HEK293 (cell line): ENCODE data around the gene PLCH2.
A peak's percentile ranks its signal among the peaks of the same experiment; 100 is the strongest.

Source experiments
- CTCF ChIA-PET: fragments of 350-600 bp; formaldehyde crosslinking; extraction: SDS; loops from one replicate; lab custom pipeline; 2021; ENCODE audit warnings: antibody characterized with exemption; lab: Yijun Ruan, JAX
- POLR2A ChIA-PET: fragments of 300-600 bp; formaldehyde crosslinking; extraction: SDS; loops from one replicate; lab custom pipeline; 2020; ENCODE audit warnings: antibody characterized with exemption, inconsistent platforms; lab: Yijun Ruan, JAX
- H3K27ac ChIP-seq: fragments of 200-500 bp; sonication (Bioruptor generic); 2 replicates; pipeline ENCODE4 v1.5.1; 2014; ENCODE audit warnings: low read depth, low read length, control low read depth, inconsistent platforms; ENCODE audit errors: extremely low read depth
- H3K36me3 ChIP-seq, 2 experiments: fragments of 200-500 bp in 1 of 2; sonication (Bioruptor generic) in 1 of 2; 1 replicate in 1 of 2; 2 replicates in 1 of 2; pipeline ENCODE4 v1.5.1; 2014 to 2017; ENCODE audit warnings: inconsistent platforms in 2 of 2, low read length in 2 of 2; ENCODE audit not compliant: control insufficient read depth in 2 of 2, insufficient read depth in 1 of 2
- H3K4me1 ChIP-seq: fragments of 200-500 bp; sonication (Bioruptor generic); 2 replicates; pipeline ENCODE4 v1.5.1; 2014; ENCODE audit warnings: mild to moderate bottlenecking, low read length, inconsistent platforms; ENCODE audit not compliant: control insufficient read depth, insufficient read depth
- H3K4me3 ChIP-seq: 2 replicates; pipeline ENCODE4 v1.5.1; 2011; ENCODE audit warnings: low read depth, mild to moderate bottlenecking, control low read depth, low read length, moderate library complexity
- H3K9me3 ChIP-seq: fragments of 200-500 bp; sonication (Bioruptor generic); 2 replicates; pipeline ENCODE4 v1.5.1; 2014; ENCODE audit warnings: low read depth, low read length, inconsistent platforms; ENCODE audit not compliant: control insufficient read depth, insufficient read depth
- GLI2 ChIP-seq: fragments of 450-650 bp; formaldehyde crosslinking; IDR thresholded peaks from 2 replicates; pipeline ENCODE4; 2017; ENCODE audit warnings: missing biosample characterization, missing genetic modification characterization, low read depth, borderline replicate concordance
- GLI4 ChIP-seq: fragments of 450-650 bp; formaldehyde crosslinking; IDR thresholded peaks from 2 replicates; pipeline ENCODE4 v1.5.1; 2016; ENCODE audit warnings: missing biosample characterization, missing genetic modification characterization
- HOXA7 ChIP-seq: sonication (generic); formaldehyde crosslinking; IDR thresholded peaks from 2 replicates; pipeline ENCODE4 v1.8.1; 2022; ENCODE audit warnings: missing genetic modification reagents, borderline replicate concordance
- INSM2 ChIP-seq: fragments of 450-650 bp; formaldehyde crosslinking; IDR thresholded peaks from 2 replicates; pipeline ENCODE4 v1.5.1; 2016; ENCODE audit warnings: missing biosample characterization, missing genetic modification characterization
- KLF7 ChIP-seq: fragments of 450-650 bp; formaldehyde crosslinking; IDR thresholded peaks from 2 replicates; pipeline ENCODE4 v1.5.1; 2016; ENCODE audit warnings: missing biosample characterization, missing genetic modification characterization, borderline replicate concordance
- KLF9 ChIP-seq: fragments of 450-650 bp; formaldehyde crosslinking; IDR thresholded peaks from 2 replicates; pipeline ENCODE4 v1.5.1; 2016; ENCODE audit warnings: missing biosample characterization, missing genetic modification characterization, low read depth
- OVOL3 ChIP-seq: fragments of 450-650 bp; formaldehyde crosslinking; IDR thresholded peaks from 2 replicates; pipeline ENCODE4 v1.5.1; 2016; ENCODE audit warnings: missing biosample characterization, missing genetic modification characterization
- SP7 ChIP-seq: fragments of 450-650 bp; formaldehyde crosslinking; IDR thresholded peaks from 2 replicates; pipeline ENCODE4 v1.5.1; 2016; ENCODE audit warnings: missing biosample characterization, missing genetic modification characterization
- ZBTB10 ChIP-seq: fragments of 450-650 bp; formaldehyde crosslinking; IDR thresholded peaks from 2 replicates; pipeline ENCODE4 v1.5.1; 2016; ENCODE audit warnings: missing biosample characterization, missing genetic modification characterization
- ZFP3 ChIP-seq: fragments of 450-650 bp; formaldehyde crosslinking; IDR thresholded peaks from 2 replicates; pipeline ENCODE4 v1.5.1; 2016; ENCODE audit warnings: low read depth, missing biosample characterization, missing genetic modification characterization
- ZNF10 ChIP-seq: fragments of 450-650 bp; formaldehyde crosslinking; IDR thresholded peaks from 2 replicates; pipeline ENCODE4 v1.5.1; 2017; ENCODE audit warnings: missing biosample characterization, missing genetic modification characterization
- ZNF121 ChIP-seq: fragments of 450-650 bp; formaldehyde crosslinking; IDR thresholded peaks from 2 replicates; pipeline ENCODE4 v1.5.1; 2016; ENCODE audit warnings: missing biosample characterization, missing genetic modification characterization
- ZNF211 ChIP-seq: fragments of 450-650 bp; formaldehyde crosslinking; IDR thresholded peaks from 2 replicates; pipeline ENCODE4 v1.5.1; 2016; ENCODE audit warnings: low read depth, missing biosample characterization, missing genetic modification characterization
- ZNF341 ChIP-seq: fragments of 450-650 bp; formaldehyde crosslinking; IDR thresholded peaks from 2 replicates; pipeline ENCODE4; 2016; ENCODE audit warnings: low read depth, missing biosample characterization, missing genetic modification characterization
- ZNF366 ChIP-seq: fragments of 450-650 bp; formaldehyde crosslinking; conservative IDR thresholded peaks from 2 replicates; pipeline ENCODE4 v1.5.1; 2016; ENCODE audit warnings: missing biosample characterization, missing genetic modification characterization
- ZNF423 ChIP-seq: fragments of 450-650 bp; formaldehyde crosslinking; IDR thresholded peaks from 2 replicates; pipeline ENCODE4 v1.5.1; 2016; ENCODE audit warnings: missing biosample characterization, missing genetic modification characterization
- ZNF473 ChIP-seq: fragments of 450-650 bp; formaldehyde crosslinking; IDR thresholded peaks from 2 replicates; pipeline ENCODE4 v1.5.1; 2017; ENCODE audit warnings: missing biosample characterization, missing genetic modification characterization
- ZNF549 ChIP-seq: fragments of 450-650 bp; IDR thresholded peaks from 2 replicates; pipeline ENCODE4 v1.5.1; 2018; ENCODE audit warnings: missing biosample characterization, missing genetic modification characterization, mild to moderate bottlenecking, inconsistent platforms, moderate library complexity
- ZNF558 ChIP-seq: fragments of 450-650 bp; formaldehyde crosslinking; IDR thresholded peaks from 2 replicates; pipeline ENCODE4 v1.5.1; 2016; ENCODE audit warnings: missing biosample characterization, missing genetic modification characterization
- ZNF585B ChIP-seq: fragments of 450-650 bp; formaldehyde crosslinking; IDR thresholded peaks from 2 replicates; pipeline ENCODE4 v1.5.1; 2016; ENCODE audit warnings: missing biosample characterization, missing genetic modification characterization
- ZNF600 ChIP-seq: fragments of 450-650 bp; formaldehyde crosslinking; IDR thresholded peaks from 2 replicates; pipeline ENCODE4 v1.5.1; 2016; ENCODE audit warnings: missing biosample characterization, missing genetic modification characterization
- ZNF626 ChIP-seq: fragments of 450-650 bp; sonication (Bioruptor Pico); formaldehyde crosslinking; IDR thresholded peaks from 2 replicates; pipeline ENCODE4 v1.5.1; 2018; ENCODE audit warnings: missing biosample characterization, missing genetic modification characterization, inconsistent platforms
- ZNF629 ChIP-seq: fragments of 450-650 bp; formaldehyde crosslinking; IDR thresholded peaks from 2 replicates; pipeline ENCODE4 v1.5.1; 2017; ENCODE audit warnings: missing biosample characterization, missing genetic modification characterization
- ZNF664 ChIP-seq: fragments of 450-650 bp; formaldehyde crosslinking; IDR thresholded peaks from 2 replicates; pipeline ENCODE4 v1.5.1; 2016; ENCODE audit warnings: missing biosample characterization, missing genetic modification characterization
- ZNF768 ChIP-seq: fragments of 450-650 bp; formaldehyde crosslinking; IDR thresholded peaks from 2 replicates; pipeline ENCODE4 v1.5.1; 2018; ENCODE audit warnings: missing biosample characterization, mild to moderate bottlenecking, missing genetic modification characterization
- ZSCAN23 ChIP-seq: fragments of 450-650 bp; formaldehyde crosslinking; IDR thresholded peaks from 2 replicates; pipeline ENCODE4 v1.5.1; 2016; ENCODE audit warnings: missing biosample characterization, missing genetic modification characterization
- TF ChIP-seq, protein P1 (sequence below): fragments of 450-650 bp; formaldehyde crosslinking; IDR thresholded peaks from 2 replicates; pipeline ENCODE4 v1.5.1; 2017; ENCODE audit warnings: missing biosample characterization, missing genetic modification characterization
- TF ChIP-seq, protein P2 (sequence below): fragments of 450-650 bp; IDR thresholded peaks from 2 replicates; pipeline ENCODE4 v1.5.1; 2018; ENCODE audit warnings: missing biosample characterization, missing genetic modification characterization

Gene PLCH2

GRCh38 chr1:2452932-2453315, 23.2 kb upstream of the PLCH2 start:
- ChIA-PET CTCF (no interaction called here), POLR2A (interaction anchor here (0.6 kb wide), 1 partner anchor 111 kb away, joined by 3 read pairs; no protein-coding TSS in a partner anchor)
- no peaks in the 10 kb centered on the region for H3K4me1 ChIP-seq
- no peak for TF ChIP-seq ZNF423 (tag by site-specific recombination)
- TF ChIP-seq ZNF768 (tag by site-specific recombination) = no peak
- no peak for TF ChIP-seq OVOL3 (tag by site-specific recombination)
- TF ChIP-seq ZNF10 (tag by site-specific recombination) = no peak
- no peak for TF ChIP-seq ZFP3 (tag by site-specific recombination)
- no peak for TF ChIP-seq GLI2
- no peak for TF ChIP-seq ZNF626 (tag by site-specific recombination)
- TF ChIP-seq INSM2 (tag by site-specific recombination) = no peak
- no peak for TF ChIP-seq ZBTB10
- TF ChIP-seq ZNF211 (tag by site-specific recombination) = no peak
- no peak for TF ChIP-seq ZNF366 (tag by site-specific recombination)
- TF ChIP-seq GLI4 = no peak
- TF ChIP-seq ZNF121 = no peak
- TF ChIP-seq ZNF664 = no peak
- no peak for TF ChIP-seq ZNF558 (tag by site-specific recombination)
- TF ChIP-seq ZNF585B (tag by site-specific recombination) = no peak
- TF ChIP-seq ZNF600 = no peak
- TF ChIP-seq ZNF629 (tag by site-specific recombination) = no peak
- TF ChIP-seq ZNF473 (tag by site-specific recombination) = no peak
- TF ChIP-seq, all 188 proteins: peak for 0
- Histone ChIP-seq H3K27ac (no peak overlapping the region), H3K4me3 (no peak overlapping the region), H3K9me3 (no peaks in the 10 kb centered on the region), H3K36me3 (no peaks in the 10 kb centered on the region)

GRCh38 chr1:2454227-2454626, 21.9 kb upstream of the PLCH2 start:
- TF ChIP-seq KLF7 (tag by site-specific recombination) (no peak), ZNF341 (tag by site-specific recombination) (no peak), SP7 (no peak), ZNF549 (tag by site-specific recombination) (no peak), HOXA7 (CRISPR knock-in tag) (no peak), ZSCAN23 (tag by site-specific recombination) (no peak), KLF9 (tag by site-specific recombination) (0 out of 2 replicates have a peak, but pooled peaks have one; percentile 17)
- TF ChIP-seq, protein P1, sequence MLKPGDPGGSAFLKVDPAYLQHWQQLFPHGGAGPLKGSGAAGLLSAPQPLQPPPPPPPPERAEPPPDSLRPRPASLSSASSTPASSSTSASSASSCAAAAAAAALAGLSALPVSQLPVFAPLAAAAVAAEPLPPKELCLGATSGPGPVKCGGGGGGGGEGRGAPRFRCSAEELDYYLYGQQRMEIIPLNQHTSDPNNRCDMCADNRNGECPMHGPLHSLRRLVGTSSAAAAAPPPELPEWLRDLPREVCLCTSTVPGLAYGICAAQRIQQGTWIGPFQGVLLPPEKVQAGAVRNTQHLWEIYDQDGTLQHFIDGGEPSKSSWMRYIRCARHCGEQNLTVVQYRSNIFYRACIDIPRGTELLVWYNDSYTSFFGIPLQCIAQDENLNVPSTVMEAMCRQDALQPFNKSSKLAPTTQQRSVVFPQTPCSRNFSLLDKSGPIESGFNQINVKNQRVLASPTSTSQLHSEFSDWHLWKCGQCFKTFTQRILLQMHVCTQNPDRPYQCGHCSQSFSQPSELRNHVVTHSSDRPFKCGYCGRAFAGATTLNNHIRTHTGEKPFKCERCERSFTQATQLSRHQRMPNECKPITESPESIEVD (tag by site-specific recombination) = no peak
- TF ChIP-seq, protein P2, sequence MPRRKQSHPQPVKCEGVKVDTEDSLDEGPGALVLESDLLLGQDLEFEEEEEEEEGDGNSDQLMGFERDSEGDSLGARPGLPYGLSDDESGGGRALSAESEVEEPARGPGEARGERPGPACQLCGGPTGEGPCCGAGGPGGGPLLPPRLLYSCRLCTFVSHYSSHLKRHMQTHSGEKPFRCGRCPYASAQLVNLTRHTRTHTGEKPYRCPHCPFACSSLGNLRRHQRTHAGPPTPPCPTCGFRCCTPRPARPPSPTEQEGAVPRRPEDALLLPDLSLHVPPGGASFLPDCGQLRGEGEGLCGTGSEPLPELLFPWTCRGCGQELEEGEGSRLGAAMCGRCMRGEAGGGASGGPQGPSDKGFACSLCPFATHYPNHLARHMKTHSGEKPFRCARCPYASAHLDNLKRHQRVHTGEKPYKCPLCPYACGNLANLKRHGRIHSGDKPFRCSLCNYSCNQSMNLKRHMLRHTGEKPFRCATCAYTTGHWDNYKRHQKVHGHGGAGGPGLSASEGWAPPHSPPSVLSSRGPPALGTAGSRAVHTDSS = no peak
- Histone ChIP-seq H3K9me3 (no peaks in the 10 kb centered on the region), H3K4me1 (no peaks in the 10 kb centered on the region), H3K27ac (no peak overlapping the region), H3K36me3 (no peaks in the 10 kb centered on the region), H3K4me3 (no peak overlapping the region)
- ChIA-PET CTCF (no interaction called here), POLR2A (no interaction called here)
